Breast epithelium (tissue), 3 donors: ENCODE measurements around the gene F5.

Source experiments
- POLR2AphosphoS5 ChIP-seq, 3 donors: sonication (generic); formaldehyde crosslinking; IDR thresholded peaks; one replicate each; pipeline ENCODE4 v1.6.1; 2017; ENCODE audit warnings: antibody characterized with exemption in 3 of 3
- TF ChIP-seq, protein P1 (sequence below), 3 donors: fragments of 450-650 bp; IDR thresholded peaks; one replicate each; pipeline ENCODE4 v1.5.1; 2016 to 2017; ENCODE audit warnings: antibody characterized with exemption in 3 of 3, mild to moderate bottlenecking in 3 of 3, moderate library complexity in 3 of 3

DNA sequence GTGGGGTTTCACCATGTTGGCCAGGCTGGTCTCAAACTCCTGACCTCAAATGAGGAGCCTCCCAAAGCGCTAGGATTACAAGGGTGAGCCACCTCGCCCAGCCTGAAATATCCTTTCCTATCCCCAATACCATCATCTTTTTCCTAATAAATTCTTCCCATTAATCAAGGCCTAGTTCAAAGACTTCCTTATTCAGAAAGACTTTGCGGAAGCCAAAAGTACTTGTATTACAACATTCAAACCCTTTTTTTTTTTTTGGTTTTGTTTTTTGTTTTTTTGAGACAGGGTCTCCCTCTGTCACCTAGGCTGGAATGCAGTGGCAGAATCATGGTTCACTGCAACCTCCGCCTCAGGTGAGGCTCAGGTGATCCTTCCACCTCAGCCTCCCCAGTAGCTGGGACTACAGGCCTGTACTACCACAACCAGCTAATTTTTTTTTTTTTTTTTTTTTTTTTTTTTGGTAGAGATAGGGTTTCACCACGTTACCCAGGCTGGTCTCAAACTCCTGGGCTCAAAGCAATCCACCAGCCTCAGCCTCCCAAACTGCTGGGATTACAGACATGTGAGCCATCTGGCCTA, 108.1 kb downstream of the F5 start:
- TF ChIP-seq, protein P1, sequence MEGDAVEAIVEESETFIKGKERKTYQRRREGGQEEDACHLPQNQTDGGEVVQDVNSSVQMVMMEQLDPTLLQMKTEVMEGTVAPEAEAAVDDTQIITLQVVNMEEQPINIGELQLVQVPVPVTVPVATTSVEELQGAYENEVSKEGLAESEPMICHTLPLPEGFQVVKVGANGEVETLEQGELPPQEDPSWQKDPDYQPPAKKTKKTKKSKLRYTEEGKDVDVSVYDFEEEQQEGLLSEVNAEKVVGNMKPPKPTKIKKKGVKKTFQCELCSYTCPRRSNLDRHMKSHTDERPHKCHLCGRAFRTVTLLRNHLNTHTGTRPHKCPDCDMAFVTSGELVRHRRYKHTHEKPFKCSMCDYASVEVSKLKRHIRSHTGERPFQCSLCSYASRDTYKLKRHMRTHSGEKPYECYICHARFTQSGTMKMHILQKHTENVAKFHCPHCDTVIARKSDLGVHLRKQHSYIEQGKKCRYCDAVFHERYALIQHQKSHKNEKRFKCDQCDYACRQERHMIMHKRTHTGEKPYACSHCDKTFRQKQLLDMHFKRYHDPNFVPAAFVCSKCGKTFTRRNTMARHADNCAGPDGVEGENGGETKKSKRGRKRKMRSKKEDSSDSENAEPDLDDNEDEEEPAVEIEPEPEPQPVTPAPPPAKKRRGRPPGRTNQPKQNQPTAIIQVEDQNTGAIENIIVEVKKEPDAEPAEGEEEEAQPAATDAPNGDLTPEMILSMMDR (IDR thresholded peaks at IDR 0.05): no peak
- no peak for TF ChIP-seq POLR2AphosphoS5 (IDR thresholded peaks at IDR 0.05)
